ENCODE results near the gene RAB35.

Gene RAB35

DNA sequence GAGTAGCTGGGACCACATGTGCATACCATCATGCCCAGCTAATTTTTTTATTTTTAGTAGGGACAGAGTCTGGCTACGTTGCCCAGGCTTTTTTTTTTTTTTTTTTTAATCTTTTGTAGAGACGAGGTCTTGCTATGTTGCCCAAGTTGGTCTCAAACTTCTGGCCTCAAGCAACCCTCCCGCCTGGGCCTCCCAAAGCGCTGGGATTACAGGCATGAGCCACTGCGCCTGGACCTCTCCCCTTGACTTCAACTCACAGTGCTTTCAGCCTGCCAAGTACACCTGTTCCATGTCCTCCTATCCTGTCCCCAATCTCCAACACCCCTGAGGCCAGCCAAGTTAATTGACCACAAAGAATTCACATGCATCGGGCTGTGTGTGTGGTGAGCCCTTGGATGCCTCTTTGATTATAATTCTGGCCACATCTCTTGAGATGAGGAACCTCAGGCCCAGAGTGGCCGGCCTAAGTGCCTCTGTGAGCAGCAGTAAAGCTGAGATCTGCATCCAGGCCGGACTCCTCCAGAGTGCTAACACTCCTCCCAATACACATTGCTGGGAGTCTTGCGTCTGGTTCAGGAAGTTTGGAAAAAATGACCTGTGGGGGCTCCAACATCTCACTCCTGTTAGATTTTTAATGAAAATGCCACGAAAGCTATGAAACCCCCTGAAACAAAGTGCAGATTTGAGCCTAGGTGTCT lies 6.8 kb downstream of the RAB35 start:
- no peak for DNase-seq (ENCODE audit: low read depth in 2 of 3, low spot score in 2 of 3)

DNA sequence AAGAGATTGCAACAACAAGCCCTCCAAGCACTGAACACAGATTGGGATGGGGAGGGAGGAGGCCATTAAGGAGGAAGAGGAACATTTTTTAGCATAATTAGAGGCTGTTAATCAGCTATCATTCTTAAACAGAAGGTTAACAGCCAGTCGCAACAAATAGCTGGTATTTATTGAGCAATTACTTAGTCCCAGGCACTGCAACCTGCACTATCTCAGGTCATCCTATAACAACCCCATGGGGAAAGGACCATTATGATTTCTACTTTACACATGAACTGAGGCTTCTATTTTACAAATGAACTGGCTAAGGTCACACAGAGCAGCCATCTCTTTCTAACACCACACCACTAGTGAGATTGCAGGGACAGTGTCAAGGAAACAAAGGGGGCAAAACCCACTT lies 10.4 kb downstream of the RAB35 start:
- no peak for DNase-seq (ENCODE audit: low read depth in 2 of 3, low spot score in 2 of 3)

DNA sequence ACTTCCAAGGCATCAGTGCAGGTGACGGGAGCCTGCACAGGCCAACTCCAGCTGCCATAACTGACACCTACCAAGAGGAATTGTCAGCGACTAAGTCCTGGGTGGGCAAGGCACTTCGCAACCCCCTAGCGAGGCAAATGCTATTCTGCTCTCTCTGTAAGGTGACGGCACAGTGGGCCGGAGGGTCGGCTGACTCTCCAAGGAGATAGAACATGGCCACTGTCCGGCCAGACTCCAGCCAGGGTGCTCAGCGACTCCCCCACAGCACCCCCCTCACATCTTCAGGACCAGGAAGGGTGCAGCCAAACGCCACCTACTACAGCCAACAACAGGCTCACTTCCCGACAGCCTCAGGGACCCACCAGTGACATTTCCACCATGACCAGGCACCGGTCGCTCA lies 13.2 kb downstream of the RAB35 start:
- DNase-seq (ENCODE audit: low read depth in 2 of 3, low spot score in 2 of 3): no peak

DNA sequence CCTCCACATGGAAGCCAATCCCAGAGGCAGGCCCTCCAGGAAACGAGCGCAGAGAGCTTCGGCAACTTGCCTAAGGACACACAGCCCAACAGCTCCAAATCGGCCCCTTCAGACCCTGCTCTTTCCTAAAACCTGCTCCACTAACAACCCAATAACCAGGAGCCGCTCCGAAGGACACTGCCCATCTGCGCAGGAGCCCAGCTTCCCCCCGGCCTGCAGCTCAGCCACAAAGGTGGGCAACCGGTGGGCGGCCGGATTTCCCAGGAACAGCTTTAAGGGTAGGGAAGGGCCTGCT lies 13.6 kb downstream of the RAB35 start:
- no peak for DNase-seq (ENCODE audit: low read depth in 2 of 3, low spot score in 2 of 3)

DNA sequence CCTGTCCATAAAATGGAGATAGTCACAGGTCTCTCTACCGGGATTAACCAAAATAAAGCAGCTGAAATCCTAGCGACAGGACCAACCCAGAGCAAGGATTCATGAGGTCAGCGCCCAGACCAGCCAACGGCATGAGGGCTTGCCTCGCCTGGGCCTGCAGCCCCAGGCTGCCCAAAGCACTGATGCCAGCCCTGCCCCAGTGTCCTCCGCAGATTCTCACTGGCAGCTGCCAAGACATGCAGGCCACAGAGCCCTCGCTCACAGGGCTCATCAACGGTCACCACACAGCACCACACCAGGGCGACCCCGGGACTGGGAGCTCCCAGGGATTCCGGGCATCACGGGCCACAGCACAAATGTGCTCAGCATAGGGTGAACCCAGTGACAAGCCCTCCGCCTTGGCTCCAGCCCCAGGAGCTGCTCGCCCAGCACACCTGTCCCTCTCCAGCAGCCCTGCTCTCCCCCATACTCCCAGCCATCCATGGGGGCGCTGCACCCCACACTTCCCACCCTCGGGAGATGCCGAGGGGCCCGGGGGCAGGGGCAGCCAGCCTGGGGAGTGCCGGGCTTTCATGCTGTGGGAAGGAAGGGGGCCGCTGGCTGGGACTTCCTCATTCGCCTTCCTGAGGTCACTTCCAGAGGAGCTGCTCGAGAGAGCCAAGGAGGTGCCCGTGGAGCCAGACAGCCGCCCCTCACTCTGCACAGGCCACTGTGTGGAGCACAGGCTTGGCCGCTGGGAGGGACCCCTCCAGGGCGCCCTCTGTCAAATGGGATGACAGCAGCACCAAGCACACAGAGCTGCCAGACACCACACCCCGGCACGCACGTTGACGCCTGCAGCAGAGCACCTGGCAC lies 14.1 kb downstream of the RAB35 start:
- DNase-seq (ENCODE audit: low read depth in 2 of 3, low spot score in 2 of 3): no peak

DNA sequence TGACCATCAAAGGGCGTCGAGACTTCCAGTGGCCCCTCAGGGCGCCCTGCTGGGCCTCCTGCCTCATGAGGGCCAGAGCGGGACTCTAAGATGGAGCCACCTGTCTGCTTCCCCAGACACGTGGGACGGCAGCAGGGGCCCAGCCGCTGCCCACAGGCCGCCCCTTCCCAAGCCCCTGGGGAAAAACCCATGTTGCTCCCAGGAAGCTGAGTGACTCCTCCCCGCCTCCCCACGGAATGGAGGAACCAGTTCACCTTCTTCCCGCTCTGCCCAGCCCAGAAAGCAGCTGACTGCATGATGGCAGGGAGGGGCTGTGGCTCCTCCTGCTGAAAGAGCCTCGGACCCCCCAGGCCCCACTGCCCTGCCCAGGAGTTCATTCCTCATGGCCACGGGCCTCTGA lies 14.9 kb downstream of the RAB35 start:
- no peak for DNase-seq (ENCODE audit: low read depth in 2 of 3, low spot score in 2 of 3)

DNA sequence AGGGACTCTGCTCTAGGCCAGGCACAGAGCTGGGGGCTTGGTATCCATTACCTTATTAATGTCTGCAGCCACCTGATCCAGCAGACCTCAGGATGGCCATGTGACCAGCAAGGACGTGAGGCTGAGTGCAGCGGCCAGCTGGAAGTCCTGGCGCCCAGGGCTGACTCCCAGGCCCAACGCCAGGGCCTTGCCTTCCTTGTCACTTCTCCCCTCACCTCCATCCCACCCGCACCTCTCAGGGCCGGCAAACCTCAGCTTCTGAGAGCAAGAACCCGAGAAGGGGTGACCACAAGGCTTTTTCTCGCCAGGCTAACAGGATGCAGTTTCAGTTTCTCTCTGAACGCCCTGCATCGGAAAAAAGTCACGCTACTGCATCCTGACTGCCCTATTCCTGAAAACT lies 15.4 kb downstream of the RAB35 start:
- DNase-seq (ENCODE audit: low read depth in 2 of 3, low spot score in 2 of 3): no peak

DNA sequence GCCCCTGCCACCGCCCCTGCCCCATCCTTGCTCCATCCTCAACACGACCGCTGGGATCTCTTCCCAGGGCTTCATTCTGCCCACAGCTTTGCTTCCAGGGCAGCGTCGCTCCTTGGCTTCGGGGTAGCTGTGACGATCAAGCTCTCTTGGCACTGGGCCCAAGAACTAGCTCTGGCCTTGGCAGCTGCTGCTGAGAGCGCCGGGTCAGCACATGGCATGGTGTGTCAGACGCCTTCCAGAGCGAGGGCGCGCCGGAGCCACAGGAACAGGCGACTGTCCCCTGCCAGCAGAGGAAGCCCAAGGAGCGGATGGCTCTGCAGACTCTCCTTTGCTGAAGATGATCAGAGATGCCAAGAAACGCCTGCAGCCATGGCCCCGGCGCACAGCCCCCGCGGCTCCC lies 15.9 kb downstream of the RAB35 start:
- DNase-seq (ENCODE audit: low read depth in 2 of 3, low spot score in 2 of 3): no peak

DNA sequence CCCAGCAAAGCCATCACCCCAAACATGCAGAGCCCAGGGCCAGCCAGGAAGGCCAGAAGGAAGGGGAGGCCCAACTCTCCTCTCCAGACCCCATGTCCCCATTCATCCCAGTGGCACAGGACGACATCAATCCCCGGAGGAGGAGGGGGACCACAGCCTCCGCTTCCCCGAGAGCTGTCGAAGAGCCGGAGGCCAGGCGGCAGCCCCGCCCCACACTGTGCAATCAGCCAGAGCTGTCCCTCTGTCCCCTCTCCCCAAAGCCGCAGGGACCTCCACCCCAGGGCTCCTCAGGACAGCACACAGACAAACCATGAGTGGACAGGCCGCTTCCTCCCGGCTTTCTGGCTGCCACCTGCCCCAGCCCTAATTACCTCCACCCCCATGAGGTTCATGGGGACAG lies 16.8 kb downstream of the RAB35 start:
- DNase-seq (ENCODE audit: low read depth in 2 of 3, low spot score in 2 of 3): no peak

DNA sequence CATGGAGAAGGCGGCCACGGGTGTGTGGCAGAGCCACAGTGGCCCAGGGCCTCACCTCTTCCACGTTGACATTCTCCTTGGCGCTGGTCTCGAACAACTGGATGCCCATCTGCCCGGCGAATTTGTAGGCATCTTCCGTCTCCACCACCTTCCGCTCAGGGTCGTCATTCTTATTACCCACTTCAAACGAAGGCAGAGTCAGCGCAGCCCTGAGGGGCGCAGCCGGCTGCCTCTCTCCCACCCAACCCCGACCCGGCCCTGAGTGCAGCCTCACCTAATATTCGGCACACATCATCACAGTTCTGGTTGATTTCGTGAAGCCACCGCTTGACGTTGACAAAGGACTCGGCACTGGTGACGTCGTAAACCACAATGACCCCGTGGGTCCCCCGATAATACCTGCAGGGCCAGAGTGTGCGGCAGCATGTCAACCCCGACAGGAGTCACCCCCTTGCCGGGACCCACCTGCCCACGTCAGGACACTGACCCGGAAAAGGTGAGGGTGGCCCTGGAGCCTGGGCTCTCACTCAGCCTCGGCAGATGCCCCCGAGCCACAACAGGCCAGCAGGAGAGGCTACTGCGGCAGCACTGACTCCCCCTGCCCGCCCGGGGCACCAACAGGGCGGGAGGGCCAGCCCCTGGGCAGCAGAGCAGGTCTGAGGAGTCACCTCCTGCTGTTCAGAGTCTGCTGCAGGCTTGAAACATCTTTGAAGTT lies 17.6 kb downstream of the RAB35 start:
- no peak for DNase-seq (ENCODE audit: low read depth in 2 of 3, low spot score in 2 of 3)

DNA sequence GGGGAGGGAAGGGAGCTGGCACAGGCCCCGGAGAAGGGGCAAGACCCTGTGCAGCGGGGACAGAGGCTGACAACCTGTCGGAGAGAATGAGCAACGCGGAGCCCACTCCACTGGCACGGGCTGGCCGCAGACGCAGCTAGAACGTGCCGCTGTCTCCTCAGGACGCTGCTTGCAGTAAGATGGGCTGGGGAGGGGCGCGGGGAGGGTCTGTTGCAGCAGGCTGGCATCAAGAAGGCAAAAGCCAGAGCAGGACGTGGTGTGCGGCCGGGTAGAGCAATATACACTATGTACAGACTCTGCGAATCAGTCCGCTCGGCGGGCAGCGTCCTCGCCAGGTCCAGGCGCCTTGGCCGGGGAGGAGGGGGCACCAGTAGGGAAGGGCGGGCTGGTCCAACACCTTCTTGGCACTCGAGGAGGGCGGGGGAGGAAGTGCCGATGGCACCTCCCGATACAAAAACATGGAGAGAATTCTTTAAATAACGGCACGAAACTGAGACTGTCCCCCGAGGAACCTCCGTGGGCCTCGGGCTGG lies 19.8 kb downstream of the RAB35 start:
- no peak for DNase-seq (ENCODE audit: low read depth in 2 of 3, low spot score in 2 of 3)

DNA sequence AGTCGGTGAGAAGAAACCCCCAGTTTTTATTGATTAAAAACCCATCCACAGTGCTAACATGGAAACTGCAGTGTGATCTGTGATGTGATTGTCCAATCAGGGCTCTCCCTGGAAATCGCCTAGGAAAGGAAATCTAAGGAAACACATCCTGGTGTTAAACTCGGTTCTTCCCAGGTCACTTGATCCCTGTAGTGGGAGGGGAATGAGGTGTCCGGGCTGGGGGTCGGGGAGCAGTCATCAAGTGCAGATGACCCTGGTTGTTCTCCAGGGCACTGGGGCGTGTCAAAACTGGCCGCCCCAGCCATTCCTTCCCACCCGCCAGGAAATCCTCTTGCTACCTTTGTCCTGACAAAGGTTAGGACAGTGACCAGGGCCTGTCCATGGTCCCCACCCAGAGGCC lies 20.8 kb downstream of the RAB35 start:
- no peak for DNase-seq (ENCODE audit: low read depth in 2 of 3, low spot score in 2 of 3)

DNA sequence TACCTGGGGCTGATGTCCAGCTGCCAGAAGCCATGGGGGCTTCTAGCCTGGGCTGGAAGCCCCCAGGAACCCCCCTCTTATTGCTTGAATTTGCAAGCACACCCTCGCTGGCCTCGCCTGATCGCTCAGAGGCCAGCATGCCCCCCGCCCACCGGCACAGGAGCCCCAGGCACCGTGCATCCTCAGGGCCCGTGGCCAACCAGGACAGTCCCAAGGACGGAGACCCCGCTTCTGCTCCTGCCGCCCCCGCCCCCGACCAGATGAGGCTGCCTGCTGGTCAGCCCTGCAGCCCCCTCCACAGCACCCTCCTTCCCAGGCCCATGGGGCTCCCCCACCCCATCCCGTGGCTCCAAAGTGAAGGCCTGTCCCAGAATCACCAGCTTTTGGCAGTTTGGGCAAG lies 21.2 kb downstream of the RAB35 start:
- no peak for DNase-seq (ENCODE audit: low read depth in 2 of 3, low spot score in 2 of 3)

DNA sequence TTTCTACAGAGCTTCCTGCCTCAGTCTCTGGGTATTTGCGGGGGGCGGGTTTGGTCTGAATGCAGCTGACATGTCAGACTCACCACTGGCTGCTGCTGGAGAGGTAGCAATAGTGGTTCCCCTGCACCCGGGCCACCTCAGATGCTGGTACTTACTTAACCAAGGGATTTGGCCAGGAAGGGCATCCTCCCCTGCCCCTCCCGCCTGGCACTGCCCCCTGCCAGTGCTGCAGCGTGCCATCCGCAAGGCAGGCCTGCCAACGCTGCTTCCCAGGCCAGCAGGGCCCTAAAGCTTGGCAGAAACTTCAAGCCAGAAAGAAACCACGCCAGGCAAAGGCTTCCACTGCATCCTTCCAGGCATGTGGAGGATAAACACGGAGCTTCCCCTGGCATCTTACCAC lies 22.1 kb downstream of the RAB35 start:
- DNase-seq (ENCODE audit: low read depth in 2 of 3, low spot score in 2 of 3): no peak

DNA sequence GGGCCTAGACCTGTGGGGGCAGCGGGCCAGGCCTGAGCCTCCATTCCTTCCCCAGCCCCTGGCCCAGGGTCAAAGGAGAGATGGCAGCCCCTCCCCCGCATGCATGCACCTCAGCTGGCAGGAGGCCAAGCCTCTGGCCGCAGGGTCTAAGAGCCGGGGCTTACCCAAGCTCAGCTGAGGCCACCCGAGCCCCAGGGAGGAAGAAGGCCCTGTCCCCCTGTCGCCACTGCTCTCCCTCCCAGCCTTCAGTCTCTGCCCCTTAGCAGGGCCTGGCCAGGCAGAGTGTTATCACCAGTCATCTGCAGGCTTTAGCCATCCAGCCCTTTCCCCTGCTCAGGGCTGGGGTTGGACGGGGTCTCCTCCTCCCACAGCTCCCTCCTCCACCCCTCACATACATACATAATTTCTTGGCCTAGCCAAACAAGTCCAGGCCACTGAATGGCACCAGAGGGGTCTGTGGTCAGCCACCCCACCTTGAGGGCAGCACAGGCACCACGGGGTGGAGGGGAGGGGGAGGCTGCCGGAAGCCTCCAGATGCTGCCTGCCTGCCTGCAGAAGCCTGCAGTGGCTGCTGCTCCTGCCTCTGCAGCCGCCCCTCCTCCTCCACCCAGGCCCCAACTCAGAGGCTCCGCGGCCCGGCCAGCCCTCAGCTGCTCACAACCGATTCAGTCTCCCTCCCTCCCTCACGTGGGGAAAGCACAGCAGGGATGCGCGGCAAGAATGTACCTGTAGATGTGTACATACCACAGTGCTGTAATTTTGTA lies 22.8 kb downstream of the RAB35 start:
- DNase-seq (ENCODE audit: low read depth in 2 of 3, low spot score in 2 of 3): no peak

DNA sequence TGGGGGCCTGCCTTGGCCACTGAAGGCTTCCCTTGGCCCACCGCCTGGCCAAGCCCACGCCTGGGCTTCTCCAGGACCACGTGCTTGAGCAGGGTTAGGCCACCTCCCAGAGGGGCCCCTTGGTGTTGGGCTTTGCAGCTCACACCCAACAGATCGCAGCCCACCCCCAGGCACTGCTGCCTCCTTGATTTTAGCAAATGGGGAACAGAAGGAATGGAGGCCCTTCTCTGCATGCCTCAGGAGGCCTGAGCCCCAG lies 23.3 kb downstream of the RAB35 start:
- no peak for DNase-seq (ENCODE audit: low read depth in 2 of 3, low spot score in 2 of 3)

DNA sequence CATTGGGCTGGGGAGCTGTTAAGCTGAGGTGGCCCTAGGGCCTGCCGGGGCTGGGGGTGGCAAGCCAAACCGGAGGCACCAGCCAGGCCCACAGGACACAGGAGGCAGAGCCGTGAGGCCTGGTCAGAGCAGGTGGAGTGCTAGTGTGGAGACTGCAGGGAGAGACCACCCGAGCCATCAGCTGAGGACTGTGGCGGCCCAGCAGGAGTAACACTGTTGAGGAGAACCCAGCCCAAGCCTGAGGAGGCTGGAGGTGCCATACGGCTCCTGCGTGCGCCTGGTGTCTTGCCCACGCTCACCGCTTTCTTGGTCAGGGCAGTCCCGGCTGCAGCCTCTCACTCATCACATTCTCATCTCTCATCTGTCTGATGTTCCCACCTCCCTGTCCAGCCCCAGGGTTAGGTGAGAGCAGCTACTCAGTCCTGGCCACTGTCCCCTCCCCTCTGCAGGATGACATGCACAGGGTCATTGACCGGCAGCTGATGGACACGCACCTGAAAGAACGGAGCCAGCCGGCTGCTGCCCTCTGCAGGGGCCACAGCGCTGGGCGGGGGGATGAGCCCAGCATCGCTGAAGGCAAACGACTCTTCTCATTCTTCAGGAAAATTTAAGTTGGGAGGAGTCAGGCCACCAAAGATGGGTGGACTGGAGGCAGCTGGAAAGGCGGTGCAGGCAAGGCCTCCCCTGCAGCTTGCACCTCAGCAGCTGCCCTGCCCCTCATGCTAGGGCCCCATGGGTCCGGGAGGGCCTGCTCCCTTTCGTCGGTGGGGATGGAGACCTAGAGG lies 23.8 kb downstream of the RAB35 start:
- DNase-seq (ENCODE audit: low read depth in 2 of 3, low spot score in 2 of 3): no peak

DNA sequence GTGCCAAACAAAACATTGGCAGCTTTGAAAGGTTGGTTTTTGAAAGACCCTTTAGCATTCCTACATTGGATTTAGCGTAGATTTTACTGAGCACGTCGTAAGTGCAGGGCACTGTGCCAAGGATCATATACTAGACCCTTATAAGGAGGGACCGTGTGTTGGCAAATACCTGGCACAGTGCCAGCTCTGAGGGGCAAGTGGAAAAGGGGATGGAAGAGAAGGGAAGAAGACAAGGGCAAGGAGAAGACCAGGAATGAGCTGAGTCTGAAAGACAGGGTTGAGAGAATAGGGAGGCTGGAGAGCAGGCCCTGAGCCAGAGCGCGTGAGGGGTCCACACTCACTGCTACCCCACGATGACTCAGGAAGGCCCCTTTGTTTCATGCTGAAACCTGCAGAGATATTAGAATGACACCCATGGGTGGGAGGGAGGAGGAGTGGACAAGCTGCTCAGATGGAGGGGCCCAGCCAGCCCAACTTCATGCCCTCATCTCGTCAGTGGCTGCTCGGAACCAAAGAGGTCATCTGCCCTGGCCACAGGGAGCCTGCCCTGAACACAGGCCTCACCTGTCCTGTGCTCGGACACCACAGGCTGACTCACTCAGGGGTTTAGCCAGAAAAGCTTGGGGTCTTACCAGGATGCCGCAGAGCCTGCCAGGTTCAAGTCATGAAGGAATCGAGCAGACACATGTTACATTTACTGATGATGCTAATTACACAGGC lies 25.0 kb downstream of the RAB35 start:
- no peak for DNase-seq (ENCODE audit: low read depth in 2 of 3, low spot score in 2 of 3)

DNA sequence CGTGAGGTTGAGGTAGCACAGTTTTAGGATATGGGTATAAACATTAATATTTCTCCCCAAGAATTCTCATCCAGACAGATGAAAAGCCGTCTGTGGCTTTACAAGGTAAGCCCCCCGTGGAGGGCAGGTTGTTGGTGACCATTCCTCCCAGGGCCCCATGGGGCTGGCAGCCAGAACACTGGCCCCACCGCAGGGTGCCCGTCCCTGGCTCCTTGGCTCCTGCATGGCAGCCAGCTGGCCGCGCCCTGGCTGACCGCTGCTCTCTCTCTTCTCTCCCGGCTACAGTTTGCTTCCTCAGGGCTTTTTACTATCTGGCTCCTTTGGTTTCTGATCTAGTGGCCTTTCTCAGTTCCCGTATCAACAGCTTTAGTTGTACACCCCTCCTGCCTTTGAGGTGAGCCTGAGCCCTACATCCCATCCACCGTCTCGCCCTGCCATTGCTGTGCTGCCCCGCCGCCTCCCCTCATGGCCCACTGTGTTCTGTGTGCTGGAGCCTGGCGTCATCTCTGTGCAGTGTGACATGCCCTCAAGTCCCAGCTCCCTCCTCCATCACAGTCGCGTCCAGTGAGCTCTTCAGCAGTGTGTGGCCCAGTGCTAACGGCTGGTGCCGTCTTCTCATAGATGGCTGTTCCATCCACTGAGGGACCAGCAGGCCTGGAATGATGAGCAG lies 25.8 kb downstream of the RAB35 start:
- DNase-seq (ENCODE audit: low read depth in 2 of 3, low spot score in 2 of 3): no peak

DNA sequence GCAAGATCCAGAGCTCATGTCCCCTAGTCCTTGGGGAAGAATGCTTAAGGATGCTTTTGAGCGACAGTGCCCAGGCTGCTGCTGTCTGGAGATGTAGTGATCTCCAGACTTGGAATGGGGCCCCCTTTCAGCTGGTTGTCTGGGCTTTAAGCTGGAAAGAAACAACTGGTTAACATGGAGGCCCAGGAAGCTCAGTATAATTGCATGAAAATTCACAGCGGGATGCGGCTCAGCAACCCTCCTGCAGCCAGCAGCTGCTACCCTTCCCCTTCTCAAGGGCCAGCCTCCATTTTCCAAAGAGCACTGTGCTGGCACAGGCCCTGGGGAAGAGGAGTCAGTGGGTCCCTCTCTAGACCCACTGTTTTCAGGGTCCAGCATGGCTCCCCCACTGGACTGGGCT lies 26.3 kb downstream of the RAB35 start:
- DNase-seq (ENCODE audit: low read depth in 2 of 3, low spot score in 2 of 3): no peak

All from activated CD8-positive, alpha-beta memory T cell treated with anti-CD3 and anti-CD28 coated beads for 48 hours (primary cell).